ENCODE data around the gene DRAXIN.

DRAXIN gene

GRCh38 chr1:11735854-11736745 lies 44.6 kb downstream of the DRAXIN start, which contains the start of gene AGTRAP:
AGTRAP (plus strand) TSS chr1:11736136; CDS start chr1:11736209, 73 bp downstream.
- peak; percentile 96 for DNase-seq (ENCODE audit: low read depth, low spot score)

GRCh38 chr1:11736746-11737639 lies 45.5 kb downstream of the DRAXIN start:
- peak; percentile 63 for DNase-seq (ENCODE audit: low read depth, low spot score)

- DNase-seq (ENCODE audit: low read depth, low spot score) = no peak
These were observed 46.6 kb downstream of the DRAXIN start for GRCh38 chr1:11738096-11738495.

GRCh38 chr1:11738783-11739182 lies 47.3 kb downstream of the DRAXIN start:
- no peak for DNase-seq (ENCODE audit: low read depth, low spot score)

- DNase-seq (ENCODE audit: low read depth, low spot score) = no peak
These were observed 49.0 kb downstream of the DRAXIN start for GRCh38 chr1:11740258-11741192.

GRCh38 chr1:11741482-11741881 lies 50.0 kb downstream of the DRAXIN start:
- DNase-seq (ENCODE audit: low read depth, low spot score) = no peak

GRCh38 chr1:11741919-11742558 lies 50.5 kb downstream of the DRAXIN start:
- peak; percentile 36 for DNase-seq (ENCODE audit: low read depth, low spot score)

- DNase-seq (ENCODE audit: low read depth, low spot score) = no peak
These were observed 52.8 kb downstream of the DRAXIN start for GRCh38 chr1:11744287-11744686.

- DNase-seq (ENCODE audit: low read depth, low spot score) = no peak
These were observed 54.6 kb downstream of the DRAXIN start for GRCh38 chr1:11746092-11746491.

- DNase-seq (ENCODE audit: low read depth, low spot score) = no peak
These were observed 55.4 kb downstream of the DRAXIN start for GRCh38 chr1:11746795-11747487.

- DNase-seq (ENCODE audit: low read depth, low spot score) = no peak
These were observed 57.0 kb downstream of the DRAXIN start for GRCh38 chr1:11748294-11749202.

- DNase-seq (ENCODE audit: low read depth, low spot score) = peak; percentile 56
These were observed 57.7 kb downstream of the DRAXIN start for GRCh38 chr1:11749203-11749689.

GRCh38 chr1:11749996-11750395 lies 58.5 kb downstream of the DRAXIN start:
- no peak for DNase-seq (ENCODE audit: low read depth, low spot score)

GRCh38 chr1:11751087-11751486 lies 59.6 kb downstream of the DRAXIN start:
- DNase-seq (ENCODE audit: low read depth, low spot score) = no peak

GRCh38 chr1:11752359-11753088 lies 61.0 kb downstream of the DRAXIN start:
- DNase-seq (ENCODE audit: low read depth, low spot score) = no peak

GRCh38 chr1:11753555-11754208 lies 62.2 kb downstream of the DRAXIN start:
- DNase-seq (ENCODE audit: low read depth, low spot score) = peak; percentile 59

- DNase-seq (ENCODE audit: low read depth, low spot score) = no peak
These were observed 65.5 kb downstream of the DRAXIN start for GRCh38 chr1:11757047-11757446.

- no peak for DNase-seq (ENCODE audit: low read depth, low spot score)
These were observed 68.3 kb downstream of the DRAXIN start for GRCh38 chr1:11759791-11760190.

Measured in astrocyte of the hippocampus (primary cell).